Measurements from ENCODE around the gene MTA3. TPM values are rescaled to one million over a fixed set of nuclear protein-coding genes. Genes with fewer than 3 reads are reported as not detected.

Gene MTA3
- total RNA-seq, 1 experiment from 2014 or later: 18.8 TPM

- H3K36me3 ChIP-seq: no peaks in the 10 kb centered on the region
- H3K9me3 ChIP-seq: no peaks in the 10 kb centered on the region
- no peaks in the 10 kb centered on the region for H3K27me3 ChIP-seq
- no peak for DNase-seq
- H3K4me3 ChIP-seq: no peak overlapping the region
These were observed 202.1 kb downstream of the MTA3 start for GRCh38 chr2:42770288-42771131.

DNA sequence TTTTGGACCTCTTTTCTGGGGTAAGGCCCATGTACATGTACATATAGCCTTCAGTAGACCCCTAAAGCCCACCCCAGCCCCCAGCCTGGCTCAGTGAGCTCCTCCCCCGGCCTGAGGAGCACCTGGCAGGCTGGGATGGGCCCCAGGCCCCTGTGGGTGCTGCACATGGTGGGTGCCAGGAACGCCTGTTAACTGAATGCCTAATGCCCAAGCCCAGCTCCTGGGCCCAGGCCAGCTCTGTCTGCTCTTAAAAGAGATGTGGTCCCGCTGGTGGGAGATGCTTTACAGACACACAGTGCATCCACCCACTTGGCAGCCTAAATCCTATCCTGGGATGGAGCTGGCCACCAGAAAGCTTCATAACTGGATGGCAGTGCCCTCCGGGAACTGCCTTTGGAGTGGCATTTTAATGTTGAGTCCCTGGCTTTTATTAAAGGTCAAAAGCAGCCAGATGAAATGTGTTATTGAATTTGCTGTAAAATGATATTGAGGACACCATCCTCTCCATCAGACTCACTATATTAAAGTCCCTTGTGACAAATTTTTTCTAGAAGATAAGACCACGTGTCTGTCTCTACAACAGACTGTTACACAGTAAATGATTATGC is 203.2 kb downstream of the MTA3 start:
- Histone ChIP-seq H3K27me3 (no peaks in the 10 kb centered on the region), H3K36me3 (no peaks in the 10 kb centered on the region), H3K4me3 (no peak overlapping the region), H3K9me3 (no peaks in the 10 kb centered on the region)
- DNase-seq: no peak

DNA sequence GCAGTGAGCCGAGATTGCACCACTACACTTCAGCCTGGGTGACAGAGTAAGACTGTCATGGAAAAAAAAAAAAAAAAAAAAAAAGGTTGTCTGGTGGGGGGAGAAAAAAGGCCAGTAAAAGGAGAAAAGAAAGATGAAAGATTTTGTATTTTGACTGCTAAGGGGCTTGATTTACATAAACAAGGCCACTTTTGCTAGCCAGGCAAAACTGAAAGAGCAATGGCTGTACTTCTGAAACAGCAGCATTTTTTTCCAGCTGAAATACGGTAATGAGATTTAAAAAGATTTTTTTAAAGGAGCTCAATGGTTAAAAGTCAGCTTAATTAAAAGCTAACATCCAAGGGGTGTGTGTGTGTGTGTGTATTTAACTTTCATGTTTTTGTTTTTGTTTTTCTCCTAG is 206.8 kb downstream of the MTA3 start:
- H3K9me3 ChIP-seq: peaks cover 5% of the 10 kb centered on the region; the same call in 1 of the 2 replicates
- DNase-seq: no peak
- no peaks in the 10 kb centered on the region for H3K36me3 ChIP-seq

DNA sequence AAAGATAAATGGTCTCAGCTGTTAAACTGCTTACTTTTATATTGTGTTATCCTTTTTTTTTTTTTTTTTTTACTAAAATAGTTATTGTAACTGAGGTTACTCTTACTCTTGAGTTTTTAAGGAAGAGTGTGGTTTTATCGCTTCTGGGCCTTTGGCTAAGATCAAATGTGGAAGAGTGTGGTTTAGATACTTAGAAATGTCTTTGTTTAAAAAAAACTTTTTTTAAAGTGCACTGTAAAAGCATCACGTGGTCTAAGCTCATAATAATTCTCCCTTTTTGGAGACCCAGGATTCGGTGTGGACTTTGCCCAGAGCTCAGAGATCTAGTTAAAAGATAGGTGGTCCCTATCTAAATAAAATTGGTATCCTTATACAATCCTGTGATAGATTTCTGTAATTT is 207.4 kb downstream of the MTA3 start:
- H3K36me3 ChIP-seq: no peaks in the 10 kb centered on the region

More for the DNA sequence above, 206.8 kb downstream of the MTA3 start:
- H3K27me3 ChIP-seq: no peaks in the 10 kb centered on the region
- H3K4me3 ChIP-seq: no peak overlapping the region

DNA sequence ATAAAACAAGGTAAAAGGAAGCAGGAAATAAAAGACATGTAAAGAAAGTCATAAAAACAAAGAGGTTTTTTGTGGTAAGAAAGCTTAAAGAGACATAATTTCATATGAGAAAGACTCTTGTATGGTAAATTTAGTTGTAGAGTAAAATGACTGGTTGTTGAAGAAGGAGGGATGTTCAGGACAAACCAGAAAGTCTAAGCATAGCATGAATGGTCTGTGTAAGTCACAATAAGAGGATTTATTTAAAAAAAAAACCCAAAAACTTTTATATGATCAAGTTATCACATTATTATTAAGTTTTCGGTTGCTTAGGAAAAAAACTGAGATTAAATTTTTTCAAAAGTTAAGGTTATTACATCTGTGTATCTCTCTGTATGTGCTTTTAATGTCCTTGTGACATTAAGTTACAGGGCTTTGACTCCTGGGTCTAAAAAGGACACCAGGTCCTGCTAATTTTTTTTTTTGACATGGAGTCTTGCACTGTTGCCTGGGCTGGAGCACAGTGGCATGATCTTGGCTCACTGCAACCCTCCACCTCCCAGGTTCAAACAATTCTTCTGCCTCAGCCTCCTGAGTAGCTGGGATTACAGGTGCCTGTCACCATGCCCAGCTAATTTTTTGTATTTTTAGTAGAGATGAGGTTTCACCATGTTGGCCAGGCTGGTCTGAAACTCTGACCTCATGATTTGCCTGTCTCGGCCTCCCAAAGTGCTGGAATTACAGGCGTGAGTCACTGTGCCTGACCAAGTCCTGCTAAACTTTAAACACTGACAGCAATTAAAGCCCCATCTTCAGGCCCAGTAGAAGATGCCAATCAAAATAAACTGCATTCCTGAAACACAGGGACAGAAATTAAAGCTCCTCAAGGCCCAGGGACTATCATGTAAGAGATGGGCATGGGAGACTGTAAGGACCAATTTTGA is 209.7 kb downstream of the MTA3 start:
- Histone ChIP-seq H3K36me3 (no peaks in the 10 kb centered on the region), H3K27me3 (no peaks in the 10 kb centered on the region), H3K9me3 (peaks cover 5% of the 10 kb centered on the region; the same call in 1 of the 2 replicates), H3K4me3 (no peak overlapping the region)
- peak; percentile 76 for DNase-seq

More for the DNA sequence above, 207.4 kb downstream of the MTA3 start:
- DNase-seq: no peak
- no peak overlapping the region for H3K4me3 ChIP-seq
- H3K9me3 ChIP-seq: peaks cover 5% of the 10 kb centered on the region; the same call in 1 of the 2 replicates
- H3K27me3 ChIP-seq: no peaks in the 10 kb centered on the region

GRCh38 chr2:42781181-42781580 is 212.7 kb downstream of the MTA3 start:
- Histone ChIP-seq H3K27me3 (no peaks in the 10 kb centered on the region), H3K4me3 (no peak overlapping the region), H3K9me3 (peaks cover 5% of the 10 kb centered on the region; the same call in 1 of the 2 replicates), H3K36me3 (no peaks in the 10 kb centered on the region)
- DNase-seq: no peak

DNA sequence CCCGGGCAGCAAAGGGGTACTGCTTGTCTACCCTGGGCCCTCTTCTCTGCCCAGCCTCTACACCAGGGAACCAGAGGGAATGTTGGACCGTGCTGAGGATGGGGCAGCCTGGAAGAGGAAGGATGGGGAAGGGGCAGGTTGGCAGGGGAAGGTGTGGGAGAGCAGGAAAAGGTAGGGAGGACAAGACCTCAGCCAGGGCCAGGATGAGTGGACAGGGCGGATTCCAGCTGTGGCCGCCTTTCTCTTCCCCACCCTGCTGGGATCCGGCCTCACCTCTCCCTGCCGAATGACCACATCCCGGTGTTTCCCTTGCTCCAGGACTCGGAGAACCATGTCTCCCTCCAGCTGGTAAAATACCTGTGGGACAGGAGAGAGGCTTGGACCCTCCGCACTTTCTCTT is 215.1 kb downstream of the MTA3 start:
- Histone ChIP-seq H3K4me3 (no peak overlapping the region), H3K36me3 (no peaks in the 10 kb centered on the region), H3K9me3 (peaks cover 3% of the 10 kb centered on the region; the same call in 1 of the 2 replicates), H3K27me3 (no peaks in the 10 kb centered on the region)
- no peak for DNase-seq

GRCh38 chr2:42784204-42784880 is 215.9 kb downstream of the MTA3 start:
- no peaks in the 10 kb centered on the region for H3K27me3 ChIP-seq
- H3K36me3 ChIP-seq: no peaks in the 10 kb centered on the region
- no peak for DNase-seq
- no peaks in the 10 kb centered on the region for H3K9me3 ChIP-seq
- H3K4me3 ChIP-seq: no peak overlapping the region

DNA sequence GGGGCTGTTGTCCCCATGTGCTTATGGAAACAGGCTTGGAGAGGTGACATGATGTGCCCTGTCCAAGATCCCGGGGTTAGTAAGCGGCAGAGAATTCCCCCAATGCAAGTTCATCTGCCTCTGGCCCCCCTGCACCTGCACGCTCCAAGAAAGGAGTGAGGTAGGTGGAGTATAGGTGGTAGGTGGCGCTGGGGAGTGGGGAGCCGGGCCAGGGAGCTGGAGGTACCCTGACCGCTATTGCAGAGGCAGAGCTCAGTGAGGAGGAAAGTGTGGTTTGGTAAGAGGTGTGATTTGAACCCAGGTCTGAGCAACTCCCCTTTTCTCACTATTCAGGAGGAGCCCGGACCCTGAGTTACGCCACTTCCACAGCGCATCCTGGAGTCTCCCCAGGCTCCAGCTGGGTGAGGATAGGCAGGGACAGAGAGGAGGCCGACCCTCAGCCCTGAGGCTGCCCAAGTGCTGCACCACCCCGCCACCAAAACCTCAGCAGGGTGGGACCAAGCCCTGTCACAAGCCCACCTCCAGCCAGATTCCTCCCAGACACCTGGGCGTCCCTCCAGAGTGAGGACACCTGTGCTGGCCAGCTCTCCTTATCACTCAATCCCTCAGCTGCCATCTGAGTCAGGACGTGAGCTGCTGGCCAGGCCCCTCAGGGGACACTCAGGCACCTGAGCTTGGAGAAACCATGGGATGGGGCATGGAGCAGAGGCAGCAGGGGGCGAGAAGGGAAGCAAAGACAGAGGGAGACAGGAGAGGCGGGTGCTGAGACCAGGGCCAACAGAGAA is 218.3 kb downstream of the MTA3 start:
- no peaks in the 10 kb centered on the region for H3K36me3 ChIP-seq
- H3K9me3 ChIP-seq: no peaks in the 10 kb centered on the region
- DNase-seq: no peak
- no peak overlapping the region for H3K4me3 ChIP-seq
- H3K27me3 ChIP-seq: no peaks in the 10 kb centered on the region

GRCh38 chr2:42787424-42787787 is 219.0 kb downstream of the MTA3 start:
- Histone ChIP-seq H3K4me3 (no peak overlapping the region), H3K36me3 (no peaks in the 10 kb centered on the region), H3K9me3 (no peaks in the 10 kb centered on the region), H3K27me3 (no peaks in the 10 kb centered on the region)
- no peak for DNase-seq

GRCh38 chr2:42787788-42788477 is 219.5 kb downstream of the MTA3 start:
- no peak overlapping the region for H3K4me3 ChIP-seq
- no peaks in the 10 kb centered on the region for H3K36me3 ChIP-seq
- DNase-seq: no peak
- H3K27me3 ChIP-seq: no peaks in the 10 kb centered on the region
- H3K9me3 ChIP-seq: no peaks in the 10 kb centered on the region

DNA sequence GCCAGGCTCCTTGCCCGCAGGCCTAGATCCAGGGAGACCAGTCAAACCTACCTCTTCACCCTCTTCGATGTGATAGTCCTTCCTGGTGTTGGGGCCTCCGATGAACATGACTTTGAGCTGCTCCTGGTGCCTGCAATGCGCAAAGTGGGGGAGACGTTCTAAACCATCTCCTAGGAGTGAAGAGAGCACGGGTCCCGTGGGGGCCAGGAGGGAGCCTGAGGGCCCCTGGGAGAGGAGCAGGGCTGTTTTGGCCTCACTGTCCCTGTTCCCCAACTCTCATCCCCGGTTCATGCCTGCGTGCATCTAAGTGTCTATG is 220.0 kb downstream of the MTA3 start:
- no peaks in the 10 kb centered on the region for H3K9me3 ChIP-seq
- H3K4me3 ChIP-seq: no peak overlapping the region
- no peaks in the 10 kb centered on the region for H3K27me3 ChIP-seq
- no peak for DNase-seq
- H3K36me3 ChIP-seq: no peaks in the 10 kb centered on the region

DNA sequence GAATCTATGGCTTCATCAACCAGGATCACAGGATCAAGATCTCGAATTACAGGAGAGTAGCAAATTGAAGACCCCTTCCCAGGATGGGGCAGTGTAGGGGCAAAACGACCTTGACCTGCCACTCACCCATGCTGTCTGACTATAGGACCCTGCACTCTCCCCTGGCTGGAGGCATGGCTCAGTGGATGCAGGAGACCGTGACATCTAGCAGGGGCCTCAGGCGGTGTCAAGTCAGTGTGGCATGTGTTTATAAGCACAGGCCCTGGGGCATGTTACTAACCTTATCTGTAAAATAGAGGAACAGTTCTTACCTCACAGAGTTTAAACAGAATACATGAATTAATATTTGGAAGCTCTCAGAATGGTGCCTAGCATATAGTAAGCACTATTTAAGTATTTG is 220.4 kb downstream of the MTA3 start:
- DNase-seq: no peak
- Histone ChIP-seq H3K27me3 (no peaks in the 10 kb centered on the region), H3K4me3 (no peak overlapping the region), H3K36me3 (no peaks in the 10 kb centered on the region), H3K9me3 (no peaks in the 10 kb centered on the region)

GRCh38 chr2:42789751-42790150 is 221.3 kb downstream of the MTA3 start:
- no peak overlapping the region for H3K4me3 ChIP-seq
- no peaks in the 10 kb centered on the region for H3K9me3 ChIP-seq
- H3K27me3 ChIP-seq: no peaks in the 10 kb centered on the region
- DNase-seq: no peak
- no peaks in the 10 kb centered on the region for H3K36me3 ChIP-seq

- no peak for DNase-seq
- Histone ChIP-seq H3K4me3 (no peak overlapping the region), H3K27me3 (no peaks in the 10 kb centered on the region), H3K36me3 (no peaks in the 10 kb centered on the region), H3K9me3 (no peaks in the 10 kb centered on the region)
These were observed 223.2 kb downstream of the MTA3 start for GRCh38 chr2:42791606-42792005.
